Neutrophil (primary cell): Measurements from ENCODE around the gene KLF16.

ENCODE experiments used
- H3K27ac ChIP-seq: fragments of 200-600 bp; sonication (generic); 2 replicates; pipeline ENCODE4 v1.5.1; 2016; ENCODE audit warnings: mild to moderate bottlenecking, moderate library complexity
- H3K27me3 ChIP-seq: fragments of 200-600 bp; sonication (generic); 2 replicates; pipeline ENCODE4 v1.6.0; 2016; ENCODE audit warnings: mild to moderate bottlenecking
- H3K36me3 ChIP-seq: fragments of 200-600 bp; sonication (generic); 2 replicates; pipeline ENCODE4 v1.5.1; 2017
- H3K4me1 ChIP-seq, 2 experiments: fragments of 200-600 bp in 1 of 2; sonication (generic) in 1 of 2; 1 replicate in 1 of 2; 2 replicates in 1 of 2; pipeline versions ENCODE4 v1.5.1 to v1.6.1; 2013 to 2016; ENCODE audit warnings: low read depth in 1 of 2, low read length in 1 of 2, mild to moderate bottlenecking in 1 of 2, moderate library complexity in 1 of 2; ENCODE audit not compliant: control insufficient read depth in 1 of 2, insufficient read depth in 1 of 2
- H3K4me3 ChIP-seq, 2 experiments: fragments of 200-600 bp in 1 of 2; sonication (generic) in 1 of 2; 1 replicate in 1 of 2; 2 replicates in 1 of 2; pipeline ENCODE4 v1.5.1; 2013 to 2016; ENCODE audit warnings: low read depth in 1 of 2, low read length in 1 of 2, mild to moderate bottlenecking in 1 of 2, moderate library complexity in 1 of 2
- H3K9me3 ChIP-seq: fragments of 200-600 bp; sonication (generic); 2 replicates; pipeline ENCODE4 v1.5.1; 2016
- CTCF ChIP-seq: fragments of 200-600 bp; sonication (generic); IDR thresholded peaks from 2 replicates; pipeline ENCODE4 v1.5.1; 2016; ENCODE audit warnings: antibody characterized with exemption

The KLF16 gene

DNA sequence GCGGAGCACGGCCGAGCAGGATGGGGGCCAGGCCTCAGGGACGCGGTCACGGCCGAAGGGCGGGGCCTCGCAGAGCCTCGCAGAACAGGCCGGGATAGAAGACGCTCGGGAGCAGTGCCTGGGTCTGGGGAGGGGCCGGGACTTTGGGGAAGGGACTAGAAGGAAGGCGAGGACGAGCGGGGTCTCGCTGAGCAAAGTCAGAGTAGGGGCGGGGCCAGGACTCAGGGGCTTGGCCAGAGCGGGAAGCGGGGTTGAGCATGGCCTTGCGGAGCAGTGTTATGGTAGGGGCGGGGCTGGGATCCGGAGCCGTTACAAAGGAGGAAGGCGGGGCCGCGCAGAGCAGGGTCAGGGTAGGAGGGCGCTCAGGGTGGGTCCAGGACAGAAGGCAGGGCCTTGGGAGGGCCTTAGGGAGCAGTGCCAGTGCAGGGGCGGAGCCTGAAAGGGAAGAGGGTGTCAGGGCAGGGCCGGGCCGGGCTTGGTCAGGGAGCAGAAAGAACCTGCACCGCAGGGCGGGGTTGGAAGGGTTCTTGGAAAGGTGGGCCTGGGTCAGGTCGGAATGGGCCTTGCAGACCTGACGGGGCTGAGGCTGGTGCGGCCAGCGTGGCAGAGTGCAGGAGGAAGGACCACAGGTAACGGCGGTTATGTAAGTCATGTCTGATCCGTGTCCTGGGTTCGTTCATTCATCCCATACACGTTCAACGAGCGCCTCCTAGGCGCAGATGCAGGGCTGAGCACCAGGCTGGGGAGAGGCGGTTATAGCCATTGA is 50.8 kb downstream of the KLF16 start:
- Histone ChIP-seq H3K9me3 (no peaks in the 10 kb centered on the region), H3K4me1 (peaks cover 16 to 18% of the 10 kb centered on the region in 2 experiments), H3K27me3 (no peaks in the 10 kb centered on the region), H3K36me3 (peaks cover 38% of the 10 kb centered on the region), H3K4me3 (peak overlapping the region; percentile 84 to 90), H3K27ac (peak overlapping the region; percentile 89)
- peak; percentile 18 for TF ChIP-seq CTCF

- Histone ChIP-seq H3K27ac (peak within 1 kb of the TSS; percentile 89), H3K36me3 (peaks cover 38% of the 10 kb centered on the region), H3K27me3 (no peaks in the 10 kb centered on the region), H3K4me1 (peaks cover 16 to 18% of the 10 kb centered on the region in 2 experiments), H3K9me3 (no peaks in the 10 kb centered on the region), H3K4me3 (peak within 1 kb of the TSS; percentile 84 to 90)
- peak; percentile 36 for TF ChIP-seq CTCF
Observed at GRCh38 chr19:1811942-1812425, 51.4 kb downstream of the KLF16 start, which contains the start of gene ATP8B3. ATP8B3 (minus strand) TSS chr19:1812276; CDS start chr19:1811736, 540 bp downstream.

DNA sequence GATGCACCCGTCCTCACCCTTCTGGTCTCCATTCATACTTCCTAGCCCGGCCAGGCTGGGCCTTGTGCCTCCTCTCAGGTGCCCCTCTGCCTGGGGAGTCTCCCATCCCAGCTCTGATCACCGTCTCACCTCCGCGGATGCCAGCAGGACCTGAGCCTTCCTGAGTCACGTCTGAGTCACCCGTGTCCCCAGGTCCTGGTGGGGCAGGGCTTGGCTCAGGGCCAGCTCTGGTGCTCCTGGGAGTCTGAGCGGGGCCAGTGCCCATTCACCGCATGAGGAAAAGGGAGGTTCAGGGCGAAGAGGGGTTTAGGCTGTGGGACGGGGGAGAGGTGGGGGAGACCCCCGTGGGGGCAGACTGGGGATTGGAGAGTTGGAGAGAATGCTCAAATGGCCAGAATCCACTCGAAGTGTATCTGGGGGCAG is 51.9 kb downstream of the KLF16 start:
- peak overlapping the region; percentile 57 to 90 for H3K4me3 ChIP-seq
- no peaks in the 10 kb centered on the region for H3K27me3 ChIP-seq
- H3K4me1 ChIP-seq, result peaks cover 16 to 18% of the 10 kb centered on the region in 2 experiments
- peaks cover 38% of the 10 kb centered on the region for H3K36me3 ChIP-seq
- TF ChIP-seq CTCF, result no peak
- H3K27ac ChIP-seq, result peak overlapping the region; percentile 89
- no peaks in the 10 kb centered on the region for H3K9me3 ChIP-seq

- Histone ChIP-seq H3K27me3 (no peaks in the 10 kb centered on the region), H3K36me3 (peaks cover 37% of the 10 kb centered on the region), H3K4me1 (peaks cover 16 to 18% of the 10 kb centered on the region in 2 experiments), H3K27ac (peak overlapping the region; percentile 89), H3K9me3 (no peaks in the 10 kb centered on the region), H3K4me3 (no peak overlapping the region)
- TF ChIP-seq CTCF, result no peak
Observed at GRCh38 chr19:1810439-1811160, 52.8 kb downstream of the KLF16 start.

DNA sequence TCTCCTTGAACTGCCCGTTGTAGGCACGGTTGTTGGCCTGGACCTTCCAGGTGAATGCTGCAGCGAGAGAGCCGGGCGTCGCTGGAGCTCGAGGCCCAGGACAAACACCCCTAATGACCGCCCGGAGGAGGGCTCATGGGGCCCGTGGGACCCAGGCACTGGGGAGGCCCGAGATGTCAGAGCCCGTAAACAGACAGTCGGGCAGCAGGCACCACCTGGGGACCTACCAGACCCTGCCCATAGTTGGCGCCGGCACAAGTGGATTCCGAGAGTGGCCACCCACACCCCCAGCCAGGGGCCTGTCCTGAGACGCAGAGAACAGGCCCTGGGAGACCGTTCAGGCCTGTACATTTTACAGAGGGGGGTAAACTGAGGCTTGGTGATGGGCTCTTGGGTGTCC is 53.7 kb downstream of the KLF16 start:
- TF ChIP-seq CTCF, result no peak
- Histone ChIP-seq H3K4me3 (no peak overlapping the region), H3K4me1 (peaks cover 16 to 18% of the 10 kb centered on the region in 2 experiments), H3K36me3 (peaks cover 37% of the 10 kb centered on the region), H3K27me3 (no peaks in the 10 kb centered on the region), H3K9me3 (no peaks in the 10 kb centered on the region), H3K27ac (no peak overlapping the region)
